ENCODE data around the gene KRT78.

The KRT78 gene

GRCh38 chr12:52872644-52873389, 24.0 kb upstream of the KRT78 start:
- DNase-seq (ENCODE audit: extremely low spot score), result no peak
- POLR2A ChIA-PET, result no interaction called here
- CTCF ChIA-PET, result interaction anchor here (1.0 to 1.6 kb wide), 3 partner anchors 7 to 109 kb away, joined by 4 to 7 read pairs (median 4); no protein-coding TSS in a partner anchor
- no peak for TF ChIP-seq BHLHE40 (IDR thresholded peaks at IDR 0.05; ENCODE audit: borderline replicate concordance)
- no peak for TF ChIP-seq FOXK2 (IDR thresholded peaks at IDR 0.05)
- TF ChIP-seq TARDBP (IDR thresholded peaks at IDR 0.05), result no peak
- TF ChIP-seq PKNOX1 (IDR thresholded peaks at IDR 0.05), result no peak
- TF ChIP-seq CTBP1 (IDR thresholded peaks at IDR 0.05; ENCODE audit: borderline replicate concordance), result no peak
- TF ChIP-seq FOXM1 (IDR thresholded peaks at IDR 0.05; ENCODE audit: borderline replicate concordance), result no peak
- no peak for TF ChIP-seq ELF4 (IDR thresholded peaks at IDR 0.05)
- no peak for TF ChIP-seq HDGF (IDR thresholded peaks at IDR 0.05; ENCODE audit: borderline replicate concordance)
- TF ChIP-seq SUZ12 (IDR thresholded peaks at IDR 0.05), result no peak
- no peak for TF ChIP-seq ARNT (IDR thresholded peaks at IDR 0.05)
- no peak for TF ChIP-seq L3MBTL2 (conservative IDR thresholded peaks at IDR 0.05)

- POLR2A ChIA-PET, result no interaction called here
- DNase-seq (ENCODE audit: extremely low spot score), result no peak
- TF ChIP-seq FOXA1 (IDR thresholded peaks at IDR 0.05) (no peak), L3MBTL2 (conservative IDR thresholded peaks at IDR 0.05) (no peak), ARNT (IDR thresholded peaks at IDR 0.05) (no peak), SUZ12 (IDR thresholded peaks at IDR 0.05) (no peak), SP1 (IDR thresholded peaks at IDR 0.05) (no peak), ELF4 (IDR thresholded peaks at IDR 0.05) (no peak), TARDBP (IDR thresholded peaks at IDR 0.05) (no peak), PKNOX1 (IDR thresholded peaks at IDR 0.05) (no peak), ZNF384 (IDR thresholded peaks at IDR 0.05) (no peak), FOXK2 (IDR thresholded peaks at IDR 0.05) (no peak), NFRKB (IDR thresholded peaks at IDR 0.05) (no peak), LEF1 (IDR thresholded peaks at IDR 0.05; ENCODE audit: borderline replicate concordance) (no peak), FOXM1 (IDR thresholded peaks at IDR 0.05; ENCODE audit: borderline replicate concordance) (no peak), CTBP1 (IDR thresholded peaks at IDR 0.05; ENCODE audit: borderline replicate concordance) (no peak)
- CTCF ChIA-PET, result interaction anchor here (0.7 to 1.4 kb wide), 6 partner anchors 10 to 498 kb away, joined by 3 to 10 read pairs (median 6); no protein-coding TSS in a partner anchor
These were observed 22.7 kb upstream of the KRT78 start for GRCh38 chr12:52871291-52872039.

- CTCF ChIA-PET, result interaction anchor here (0.5 to 1.4 kb wide), 22 partner anchors 9 to 649 kb away, joined by 3 to 10 read pairs (median 4); no protein-coding TSS in a partner anchor
- peak; percentile 80 for DNase-seq (ENCODE audit: extremely low spot score)
- POLR2A ChIA-PET, result interaction anchor here (1.0 kb wide), 1 partner anchor 285 kb away, joined by 3 read pairs; no protein-coding TSS in a partner anchor
- TF ChIP-seq TARDBP (IDR thresholded peaks at IDR 0.05), result no peak
- TF ChIP-seq ELF4 (IDR thresholded peaks at IDR 0.05), result no peak
- no peak for TF ChIP-seq L3MBTL2 (conservative IDR thresholded peaks at IDR 0.05)
- TF ChIP-seq SP1 (IDR thresholded peaks at IDR 0.05), result no peak
- TF ChIP-seq ARNT (IDR thresholded peaks at IDR 0.05), result no peak
- no peak for TF ChIP-seq LEF1 (IDR thresholded peaks at IDR 0.05; ENCODE audit: borderline replicate concordance)
- no peak for TF ChIP-seq FOXM1 (IDR thresholded peaks at IDR 0.05; ENCODE audit: borderline replicate concordance)
- TF ChIP-seq ZNF384 (IDR thresholded peaks at IDR 0.05), result no peak
- TF ChIP-seq FOXA1 (IDR thresholded peaks at IDR 0.05), result no peak
- no peak for TF ChIP-seq SUZ12 (IDR thresholded peaks at IDR 0.05)
- no peak for TF ChIP-seq FOXK2 (IDR thresholded peaks at IDR 0.05)
- TF ChIP-seq PKNOX1 (IDR thresholded peaks at IDR 0.05), result no peak
- no peak for TF ChIP-seq BHLHE40 (IDR thresholded peaks at IDR 0.05; ENCODE audit: borderline replicate concordance)
These were observed 21.8 kb upstream of the KRT78 start for GRCh38 chr12:52870361-52871290.

GRCh38 chr12:52867642-52868041, 18.8 kb upstream of the KRT78 start:
- TF ChIP-seq NFRKB (IDR thresholded peaks at IDR 0.05) (no peak), FOXM1 (IDR thresholded peaks at IDR 0.05; ENCODE audit: borderline replicate concordance) (no peak), SP1 (IDR thresholded peaks at IDR 0.05) (no peak), L3MBTL2 (conservative IDR thresholded peaks at IDR 0.05) (no peak), ZNF384 (IDR thresholded peaks at IDR 0.05) (no peak), CTBP1 (IDR thresholded peaks at IDR 0.05; ENCODE audit: borderline replicate concordance) (no peak), FOXA1 (IDR thresholded peaks at IDR 0.05) (no peak), ARNT (IDR thresholded peaks at IDR 0.05) (no peak)
- ChIA-PET POLR2A (no interaction called here), CTCF (interaction anchor here (1.5 to 2.7 kb wide), 2 partner anchors 12 to 17 kb away, joined by 6 read pairs; no protein-coding TSS in a partner anchor)
- no peak for DNase-seq (ENCODE audit: extremely low spot score)

GRCh38 chr12:52867152-52867551, 18.4 kb upstream of the KRT78 start:
- no peak for TF ChIP-seq LEF1 (IDR thresholded peaks at IDR 0.05; ENCODE audit: borderline replicate concordance)
- no peak for TF ChIP-seq ZNF384 (IDR thresholded peaks at IDR 0.05)
- no peak for TF ChIP-seq NFRKB (IDR thresholded peaks at IDR 0.05)
- no peak for TF ChIP-seq FOXA1 (IDR thresholded peaks at IDR 0.05)
- no peak for TF ChIP-seq ELF4 (IDR thresholded peaks at IDR 0.05)
- no peak for TF ChIP-seq FOXK2 (IDR thresholded peaks at IDR 0.05)
- no peak for TF ChIP-seq SUZ12 (IDR thresholded peaks at IDR 0.05)
- no peak for TF ChIP-seq FOXM1 (IDR thresholded peaks at IDR 0.05; ENCODE audit: borderline replicate concordance)
- TF ChIP-seq PKNOX1 (IDR thresholded peaks at IDR 0.05), result no peak
- TF ChIP-seq BHLHE40 (IDR thresholded peaks at IDR 0.05; ENCODE audit: borderline replicate concordance), result no peak
- no peak for TF ChIP-seq CTBP1 (IDR thresholded peaks at IDR 0.05; ENCODE audit: borderline replicate concordance)
- no peak for TF ChIP-seq SP1 (IDR thresholded peaks at IDR 0.05)
- TF ChIP-seq HDGF (IDR thresholded peaks at IDR 0.05; ENCODE audit: borderline replicate concordance), result no peak
- no peak for TF ChIP-seq TARDBP (IDR thresholded peaks at IDR 0.05)
- no peak for TF ChIP-seq L3MBTL2 (conservative IDR thresholded peaks at IDR 0.05)
- TF ChIP-seq ARNT (IDR thresholded peaks at IDR 0.05), result no peak
- POLR2A ChIA-PET, result no interaction called here
- DNase-seq (ENCODE audit: extremely low spot score), result no peak
- CTCF ChIA-PET, result interaction anchor here (1.5 to 2.7 kb wide), 2 partner anchors 12 to 17 kb away, joined by 6 read pairs; no protein-coding TSS in a partner anchor
